Measurements from ENCODE around the gene RALGAPA2. TPM values are rescaled to one million over a fixed set of nuclear protein-coding genes. Genes with fewer than 3 reads are reported as not detected.
A peak's percentile ranks its signal among the peaks of the same experiment; 100 is the strongest.

The RALGAPA2 gene
- total and polyA plus RNA-seq, 2 of the 13 experiments (the other 11 are each of a cell fraction or from before 2014, with no cell fraction given): 13.8 to 17.7 TPM

GRCh38 chr20:20439602-20440190 lies 272.7 kb downstream of the RALGAPA2 start:
- Histone ChIP-seq H3K27ac (ENCODE audit: extremely low read length, insufficient read depth, low read length) (no peak overlapping the region), H3K4me1 (ENCODE audit: insufficient read depth, low read length) (peaks cover 23% of the 10 kb centered on the region), H3K36me3 (replicated peaks in 1 of 2; ENCODE audit: control insufficient read depth in 1 of 2, insufficient read depth in 2 of 2, low read length in 2 of 2) (peaks cover 0 to 3% of the 10 kb centered on the region in 2 experiments; a peak in 1 of 5 replicates), H3K79me2 (ENCODE audit: insufficient read depth, low read length) (no peaks in the 10 kb centered on the region), H2AFZ (ENCODE audit: low read length) (no peak overlapping the region), H3K4me2 (ENCODE audit: low read depth, low read length) (no peak overlapping the region), H4K20me1 (ENCODE audit: insufficient read depth, low read length) (no peaks in the 10 kb centered on the region), H3K9ac (ENCODE audit: insufficient read depth, low read depth, low read length) (no peak overlapping the region), H3K4me3 (replicated peaks in 1 of 3; ENCODE audit: insufficient read depth in 1 of 3, low read depth in 2 of 3, low read length in 3 of 3) (no peak overlapping the region), H3K9me3 (ENCODE audit: low read length) (no peaks in the 10 kb centered on the region), H3K27me3 (ENCODE audit: control insufficient read depth in 1 of 2, insufficient read depth in 2 of 2, low read length in 2 of 2) (no peaks in the 10 kb centered on the region)
- POLR2A ChIA-PET: no interaction called here
- DNase-seq (ENCODE audit: low spot score) (peak; percentile 32), ATAC-seq (peak; percentile 30; the same call in 2 of the 3 replicates), FAIRE-seq (peak; percentile 76)
- intact Hi-C loops (cut with micrococcal nuclease; ENCODE audit: unreplicated experiment): no loop called here
- WGBS (ENCODE audit: low lambda C conversion rate): 70% methylated on average over 5 of the region's 5 CpGs
- in situ Hi-C loops (cut with HindIII; ENCODE audit: extremely low pct_ligation_motif_present, low pct_unique_long_range_greater_than_20kb): no loop called here
- no TSS peak for BruUV-seq (replicated peaks)
- CTCF ChIA-PET (ENCODE audit: low intra/inter-chr PET ratio, low total read pairs): no interaction called here
- TF ChIP-seq ZNF614 (CRISPR knock-in tag; IDR thresholded peaks at IDR 0.05; ENCODE audit: borderline replicate concordance) (peak; percentile 50; the same call in 1 of the 2 replicates), THRA (CRISPR knock-in tag; IDR thresholded peaks at IDR 0.05; ENCODE audit: borderline replicate concordance) (0 out of 2 replicates have a peak, but pooled peaks have one; percentile 9), ZMYM3 (CRISPR knock-in tag; IDR thresholded peaks at IDR 0.05) (no peak), ZNF350 (CRISPR knock-in tag; IDR thresholded peaks at IDR 0.05; ENCODE audit: borderline replicate concordance, low read depth) (no peak), ARID5B (CRISPR knock-in tag; IDR thresholded peaks at IDR 0.05) (peak; percentile 49; the same call in 1 of the 2 replicates), FOXA1 (IDR thresholded peaks at IDR 0.05) (no peak), FOXA1 (CRISPR knock-in tag; IDR thresholded peaks at IDR 0.05) (peak; percentile 38; the same call in 1 of the 2 replicates), PRPF4 (IDR thresholded peaks at IDR 0.05; ENCODE audit: low read depth, low read length, poor library complexity, severe bottlenecking) (no peak)
- TF ChIP-seq, protein P1, sequence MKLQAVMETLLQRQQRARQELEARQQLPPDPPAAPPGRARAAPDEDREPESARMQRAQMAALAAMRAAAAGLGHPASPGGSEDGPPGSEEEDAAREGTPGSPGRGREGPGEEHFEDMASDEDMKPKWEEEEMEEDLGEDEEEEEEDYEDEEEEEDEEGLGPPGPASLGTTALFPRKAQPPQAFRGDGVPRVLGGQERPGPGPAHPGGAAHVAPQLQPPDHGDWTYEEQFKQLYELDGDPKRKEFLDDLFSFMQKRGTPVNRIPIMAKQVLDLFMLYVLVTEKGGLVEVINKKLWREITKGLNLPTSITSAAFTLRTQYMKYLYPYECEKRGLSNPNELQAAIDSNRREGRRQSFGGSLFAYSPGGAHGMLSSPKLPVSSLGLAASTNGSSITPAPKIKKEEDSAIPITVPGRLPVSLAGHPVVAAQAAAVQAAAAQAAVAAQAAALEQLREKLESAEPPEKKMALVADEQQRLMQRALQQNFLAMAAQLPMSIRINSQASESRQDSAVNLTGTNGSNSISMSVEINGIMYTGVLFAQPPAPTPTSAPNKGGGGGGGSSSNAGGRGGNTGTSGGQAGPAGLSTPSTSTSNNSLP (IDR thresholded peaks at IDR 0.05; ENCODE audit: low read depth, low read length): 0 out of 2 replicates have a peak, but pooled peaks have one; percentile 43
- TF ChIP-seq, protein P2, sequence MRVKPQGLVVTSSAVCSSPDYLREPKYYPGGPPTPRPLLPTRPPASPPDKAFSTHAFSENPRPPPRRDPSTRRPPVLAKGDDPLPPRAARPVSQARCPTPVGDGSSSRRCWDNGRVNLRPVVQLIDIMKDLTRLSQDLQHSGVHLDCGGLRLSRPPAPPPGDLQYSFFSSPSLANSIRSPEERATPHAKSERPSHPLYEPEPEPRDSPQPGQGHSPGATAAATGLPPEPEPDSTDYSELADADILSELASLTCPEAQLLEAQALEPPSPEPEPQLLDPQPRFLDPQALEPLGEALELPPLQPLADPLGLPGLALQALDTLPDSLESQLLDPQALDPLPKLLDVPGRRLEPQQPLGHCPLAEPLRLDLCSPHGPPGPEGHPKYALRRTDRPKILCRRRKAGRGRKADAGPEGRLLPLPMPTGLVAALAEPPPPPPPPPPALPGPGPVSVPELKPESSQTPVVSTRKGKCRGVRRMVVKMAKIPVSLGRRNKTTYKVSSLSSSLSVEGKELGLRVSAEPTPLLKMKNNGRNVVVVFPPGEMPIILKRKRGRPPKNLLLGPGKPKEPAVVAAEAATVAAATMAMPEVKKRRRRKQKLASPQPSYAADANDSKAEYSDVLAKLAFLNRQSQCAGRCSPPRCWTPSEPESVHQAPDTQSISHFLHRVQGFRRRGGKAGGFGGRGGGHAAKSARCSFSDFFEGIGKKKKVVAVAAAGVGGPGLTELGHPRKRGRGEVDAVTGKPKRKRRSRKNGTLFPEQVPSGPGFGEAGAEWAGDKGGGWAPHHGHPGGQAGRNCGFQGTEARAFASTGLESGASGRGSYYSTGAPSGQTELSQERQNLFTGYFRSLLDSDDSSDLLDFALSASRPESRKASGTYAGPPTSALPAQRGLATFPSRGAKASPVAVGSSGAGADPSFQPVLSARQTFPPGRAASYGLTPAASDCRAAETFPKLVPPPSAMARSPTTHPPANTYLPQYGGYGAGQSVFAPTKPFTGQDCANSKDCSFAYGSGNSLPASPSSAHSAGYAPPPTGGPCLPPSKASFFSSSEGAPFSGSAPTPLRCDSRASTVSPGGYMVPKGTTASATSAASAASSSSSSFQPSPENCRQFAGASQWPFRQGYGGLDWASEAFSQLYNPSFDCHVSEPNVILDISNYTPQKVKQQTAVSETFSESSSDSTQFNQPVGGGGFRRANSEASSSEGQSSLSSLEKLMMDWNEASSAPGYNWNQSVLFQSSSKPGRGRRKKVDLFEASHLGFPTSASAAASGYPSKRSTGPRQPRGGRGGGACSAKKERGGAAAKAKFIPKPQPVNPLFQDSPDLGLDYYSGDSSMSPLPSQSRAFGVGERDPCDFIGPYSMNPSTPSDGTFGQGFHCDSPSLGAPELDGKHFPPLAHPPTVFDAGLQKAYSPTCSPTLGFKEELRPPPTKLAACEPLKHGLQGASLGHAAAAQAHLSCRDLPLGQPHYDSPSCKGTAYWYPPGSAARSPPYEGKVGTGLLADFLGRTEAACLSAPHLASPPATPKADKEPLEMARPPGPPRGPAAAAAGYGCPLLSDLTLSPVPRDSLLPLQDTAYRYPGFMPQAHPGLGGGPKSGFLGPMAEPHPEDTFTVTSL (CRISPR knock-in tag; IDR thresholded peaks at IDR 0.05; ENCODE audit: borderline replicate concordance): peak; percentile 45; the same call in 1 of the 2 replicates

Data from HepG2 (cell line).